ENCODE data around the gene MCRIP1. TPM values are rescaled to one million over a fixed set of nuclear protein-coding genes. Genes with fewer than 3 reads are reported as not detected.

Gene MCRIP1
- total and polyA plus RNA-seq, 2 experiments from 2014 or later: 102 to 145 TPM

DNA sequence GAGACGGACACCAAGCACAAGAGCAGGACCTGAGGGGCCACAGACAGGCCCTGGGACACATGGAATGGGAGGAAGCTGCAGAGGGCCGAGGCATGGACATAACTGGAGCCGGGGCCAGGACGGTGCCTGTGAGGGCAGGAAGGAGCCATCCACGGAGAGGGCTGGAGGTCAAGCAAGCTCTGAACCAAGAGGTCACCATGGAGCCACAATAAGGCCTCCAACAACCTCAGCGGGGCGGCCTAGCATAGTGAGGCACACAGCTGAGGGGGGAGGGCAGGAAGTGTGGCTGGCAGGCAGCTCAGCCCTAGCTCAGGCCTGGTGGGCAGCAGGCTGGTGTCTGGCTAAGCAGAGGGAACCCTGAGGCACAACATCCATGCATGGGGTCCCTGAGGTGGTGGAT, 4.4 kb downstream of the MCRIP1 start:
- H4K20me1 ChIP-seq (ENCODE audit: insufficient read depth): no peaks in the 10 kb centered on the region
- no peak overlapping the region for H3K27ac ChIP-seq
- no peaks in the 10 kb centered on the region for H3K36me3 ChIP-seq (ENCODE audit: low read depth)
- H3K27me3 ChIP-seq (replicated peaks; ENCODE audit: insufficient read depth): no peaks in the 10 kb centered on the region
- peaks cover 5% of the 10 kb centered on the region; the same call in 1 of the 2 replicates for H3F3A ChIP-seq (ENCODE audit: insufficient read depth)
- H3K4me1 ChIP-seq (ENCODE audit: insufficient read depth): peaks cover 7% of the 10 kb centered on the region
- H3K9ac ChIP-seq: no peak overlapping the region
- H3K4me2 ChIP-seq (ENCODE audit: unreplicated experiment): no peak overlapping the region
- DNase-seq: no peak
- in situ Hi-C loops (cut with MboI): no loop called here
- TF ChIP-seq EZH2 (IDR thresholded peaks at IDR 0.05; ENCODE audit: insufficient read depth, poor library complexity, severe bottlenecking) (no peak), EZH2phosphoT487 (IDR thresholded peaks at IDR 0.05; ENCODE audit: insufficient read depth, low read depth) (no peak)
- peaks cover 46% of the 10 kb centered on the region for H3K79me2 ChIP-seq (ENCODE audit: insufficient read depth)
- H3K9me2 ChIP-seq (ENCODE audit: insufficient read depth): no peaks in the 10 kb centered on the region
- 86 to 89% methylated on average over 7 of the region's 7 CpGs for WGBS, 2 experiments (ENCODE audit: low coverage in 1 of 2, low lambda C conversion rate in 2 of 2, missing lambda C conversion rate in 2 of 2)
- H2AFZ ChIP-seq: no peak overlapping the region
- no peaks in the 10 kb centered on the region for H3K9me3 ChIP-seq (ENCODE audit: low read depth)
- H3K4me3 ChIP-seq: no peak overlapping the region

DNA sequence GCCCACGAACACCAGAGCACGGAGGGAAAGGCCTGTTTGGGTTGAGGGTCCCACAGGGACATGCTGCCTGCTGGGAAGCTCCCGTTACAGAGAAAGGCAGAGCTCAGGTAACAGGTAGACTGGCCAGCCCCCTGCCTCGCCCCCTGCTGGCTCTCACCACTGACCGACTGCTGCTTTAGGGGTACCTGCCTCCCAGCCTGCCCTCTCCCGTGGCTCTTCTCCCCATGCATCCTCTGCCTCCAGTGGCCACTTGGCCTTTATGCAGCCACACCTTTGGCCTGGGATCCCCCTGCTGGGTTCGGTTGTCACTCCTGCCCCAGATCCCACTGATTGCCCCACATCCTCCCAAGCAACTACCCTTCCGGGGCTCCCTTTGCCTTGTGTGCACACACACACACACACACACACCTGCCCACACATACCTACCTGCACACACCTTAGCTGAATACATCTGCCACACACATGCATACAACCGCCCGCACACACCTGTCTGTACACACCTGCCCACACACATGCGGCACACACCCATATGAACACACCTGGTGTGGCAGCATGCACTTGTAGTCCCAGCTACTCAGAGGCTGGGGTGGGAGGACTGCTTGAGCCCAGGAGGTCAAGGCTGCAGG, 7.1 kb downstream of the MCRIP1 start:
- no peaks in the 10 kb centered on the region for H3K4me1 ChIP-seq (ENCODE audit: insufficient read depth)
- no peaks in the 10 kb centered on the region for H3K9me2 ChIP-seq (ENCODE audit: insufficient read depth)
- H3K79me2 ChIP-seq (ENCODE audit: insufficient read depth): peaks cover 35% of the 10 kb centered on the region
- no peaks in the 10 kb centered on the region for H3F3A ChIP-seq (ENCODE audit: insufficient read depth)
- no peaks in the 10 kb centered on the region for H3K27me3 ChIP-seq (replicated peaks; ENCODE audit: insufficient read depth)
- no peak overlapping the region for H2AFZ ChIP-seq
- H3K9ac ChIP-seq: no peak overlapping the region
- H4K20me1 ChIP-seq (ENCODE audit: insufficient read depth): no peaks in the 10 kb centered on the region
- H3K27ac ChIP-seq: no peak overlapping the region
- H3K4me3 ChIP-seq: no peak overlapping the region
- WGBS, 2 experiments (ENCODE audit: low coverage in 1 of 2, low lambda C conversion rate in 2 of 2, missing lambda C conversion rate in 2 of 2): 86 to 88% methylated on average over 11 of the region's 11 CpGs
- DNase-seq: no peak
- no peaks in the 10 kb centered on the region for H3K36me3 ChIP-seq (ENCODE audit: low read depth)
- H3K9me3 ChIP-seq (ENCODE audit: low read depth): no peaks in the 10 kb centered on the region
- TF ChIP-seq EZH2phosphoT487 (IDR thresholded peaks at IDR 0.05; ENCODE audit: insufficient read depth, low read depth): no peak
- TF ChIP-seq EZH2 (IDR thresholded peaks at IDR 0.05; ENCODE audit: insufficient read depth, poor library complexity, severe bottlenecking): no peak
- H3K4me2 ChIP-seq (ENCODE audit: unreplicated experiment): no peak overlapping the region
- in situ Hi-C loops (cut with MboI): no loop called here

DNA sequence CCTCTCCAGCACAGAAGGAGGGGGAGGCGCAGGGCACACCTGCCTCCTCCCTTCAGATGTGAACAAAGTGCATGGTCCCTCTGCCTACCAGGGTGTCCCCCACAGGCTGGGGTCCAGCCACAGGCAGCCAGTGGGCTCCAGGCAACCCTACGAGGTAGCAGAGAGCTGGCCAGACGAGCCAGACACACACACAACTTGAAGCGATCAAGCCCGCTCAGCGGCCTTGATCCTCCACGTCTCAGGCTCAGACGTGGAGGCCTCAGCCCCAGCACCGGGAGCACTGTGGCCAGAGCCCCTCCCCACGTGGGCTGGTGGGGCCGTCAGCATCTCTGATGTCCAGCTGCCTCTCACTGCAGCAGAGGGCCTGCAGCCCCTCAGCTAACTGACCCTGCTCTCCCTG, 8.5 kb downstream of the MCRIP1 start:
- Histone ChIP-seq H3K4me2 (ENCODE audit: unreplicated experiment) (no peak overlapping the region), H3F3A (ENCODE audit: insufficient read depth) (no peaks in the 10 kb centered on the region), H3K4me1 (ENCODE audit: insufficient read depth) (no peaks in the 10 kb centered on the region), H3K9me2 (ENCODE audit: insufficient read depth) (no peaks in the 10 kb centered on the region), H2AFZ (no peak overlapping the region), H3K27ac (no peak overlapping the region), H3K36me3 (ENCODE audit: low read depth) (no peaks in the 10 kb centered on the region), H3K27me3 (replicated peaks; ENCODE audit: insufficient read depth) (no peaks in the 10 kb centered on the region), H4K20me1 (ENCODE audit: insufficient read depth) (no peaks in the 10 kb centered on the region), H3K9ac (no peak overlapping the region), H3K79me2 (ENCODE audit: insufficient read depth) (peaks cover 22% of the 10 kb centered on the region), H3K9me3 (ENCODE audit: low read depth) (no peaks in the 10 kb centered on the region), H3K4me3 (no peak overlapping the region)
- TF ChIP-seq EZH2 (IDR thresholded peaks at IDR 0.05; ENCODE audit: insufficient read depth, poor library complexity, severe bottlenecking) (no peak), EZH2phosphoT487 (IDR thresholded peaks at IDR 0.05; ENCODE audit: insufficient read depth, low read depth) (no peak)
- 93 to 94% methylated on average over 10 to 11 of the region's 11 CpGs for WGBS, 2 experiments (ENCODE audit: low coverage in 1 of 2, low lambda C conversion rate in 2 of 2, missing lambda C conversion rate in 2 of 2)
- DNase-seq: no peak
- in situ Hi-C loops (cut with MboI): no loop called here

DNA sequence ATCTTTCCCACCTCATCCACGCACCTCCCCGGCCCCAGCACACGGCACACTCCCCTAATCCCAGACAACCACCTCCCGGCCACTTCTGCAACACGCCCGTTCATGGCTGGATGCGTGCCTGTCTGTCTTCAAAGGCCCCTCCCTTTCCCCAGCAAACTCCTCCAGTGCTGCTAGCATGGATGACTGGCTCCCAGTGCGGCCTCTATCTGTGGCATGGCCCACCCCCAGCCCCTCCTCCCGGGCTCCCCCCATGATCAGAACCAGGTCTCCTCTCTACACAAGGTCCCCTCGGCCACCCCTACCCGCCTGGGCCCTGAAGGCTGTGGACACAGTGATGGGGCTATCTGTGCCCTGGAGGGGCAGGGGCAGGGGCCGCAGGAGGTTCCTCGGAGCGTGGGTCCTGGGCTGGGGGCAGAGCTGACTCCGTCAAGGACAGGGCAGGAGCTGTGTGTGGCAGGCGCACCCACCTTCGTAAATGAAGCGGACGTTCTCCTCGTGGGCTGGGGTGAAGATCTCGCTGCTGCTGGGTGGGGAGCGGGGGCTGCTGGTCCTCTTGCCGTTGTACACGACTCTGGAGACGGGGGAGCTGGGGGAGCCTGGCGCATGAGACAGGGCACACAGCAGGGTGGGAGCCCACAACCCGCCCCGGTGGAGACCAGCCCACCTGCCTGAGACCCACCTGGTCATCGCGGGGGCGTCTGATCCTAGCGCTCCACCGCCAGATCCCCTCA, 9.1 kb downstream of the MCRIP1 start:
- Histone ChIP-seq H3K27me3 (replicated peaks; ENCODE audit: insufficient read depth) (no peaks in the 10 kb centered on the region), H4K20me1 (ENCODE audit: insufficient read depth) (no peaks in the 10 kb centered on the region), H3K4me1 (ENCODE audit: insufficient read depth) (no peaks in the 10 kb centered on the region), H3K9ac (no peak overlapping the region), H3K36me3 (ENCODE audit: low read depth) (no peaks in the 10 kb centered on the region), H2AFZ (no peak overlapping the region), H3K9me2 (ENCODE audit: insufficient read depth) (no peaks in the 10 kb centered on the region), H3F3A (ENCODE audit: insufficient read depth) (no peaks in the 10 kb centered on the region), H3K27ac (no peak overlapping the region), H3K4me2 (ENCODE audit: unreplicated experiment) (no peak overlapping the region), H3K4me3 (no peak overlapping the region), H3K9me3 (ENCODE audit: low read depth) (no peaks in the 10 kb centered on the region), H3K79me2 (ENCODE audit: insufficient read depth) (peaks cover 18% of the 10 kb centered on the region)
- no peak for DNase-seq
- TF ChIP-seq EZH2 (IDR thresholded peaks at IDR 0.05; ENCODE audit: insufficient read depth, poor library complexity, severe bottlenecking) (no peak), EZH2phosphoT487 (IDR thresholded peaks at IDR 0.05; ENCODE audit: insufficient read depth, low read depth) (no peak)
- 89 to 90% methylated on average over 24 to 33 of the region's 33 CpGs for WGBS, 2 experiments (ENCODE audit: low coverage in 1 of 2, low lambda C conversion rate in 2 of 2, missing lambda C conversion rate in 2 of 2)
- in situ Hi-C loops (cut with MboI): no loop called here
